HEK293 (cell line): ENCODE data around the gene IL1RAPL1.

Experiments
- CTCF ChIA-PET: fragments of 350-600 bp; formaldehyde crosslinking; extraction: SDS; loops from one replicate; lab custom pipeline; 2021; ENCODE audit warnings: antibody characterized with exemption; lab: Yijun Ruan, JAX
- POLR2A ChIA-PET: fragments of 300-600 bp; formaldehyde crosslinking; extraction: SDS; loops from one replicate; lab custom pipeline; 2020; ENCODE audit warnings: antibody characterized with exemption, inconsistent platforms; lab: Yijun Ruan, JAX
- H3K27ac ChIP-seq: fragments of 200-500 bp; sonication (Bioruptor generic); 2 replicates; pipeline ENCODE4 v1.5.1; 2014; ENCODE audit warnings: low read depth, low read length, control low read depth, inconsistent platforms; ENCODE audit errors: extremely low read depth
- H3K36me3 ChIP-seq, 2 experiments: fragments of 200-500 bp in 1 of 2; sonication (Bioruptor generic) in 1 of 2; 1 replicate in 1 of 2; 2 replicates in 1 of 2; pipeline ENCODE4 v1.5.1; 2014 to 2017; ENCODE audit warnings: inconsistent platforms in 2 of 2, low read length in 2 of 2; ENCODE audit not compliant: control insufficient read depth in 2 of 2, insufficient read depth in 1 of 2
- H3K4me1 ChIP-seq: fragments of 200-500 bp; sonication (Bioruptor generic); 2 replicates; pipeline ENCODE4 v1.5.1; 2014; ENCODE audit warnings: mild to moderate bottlenecking, low read length, inconsistent platforms; ENCODE audit not compliant: control insufficient read depth, insufficient read depth
- H3K4me3 ChIP-seq: 2 replicates; pipeline ENCODE4 v1.5.1; 2011; ENCODE audit warnings: low read depth, mild to moderate bottlenecking, control low read depth, low read length, moderate library complexity
- H3K9me3 ChIP-seq: fragments of 200-500 bp; sonication (Bioruptor generic); 2 replicates; pipeline ENCODE4 v1.5.1; 2014; ENCODE audit warnings: low read depth, low read length, inconsistent platforms; ENCODE audit not compliant: control insufficient read depth, insufficient read depth
- BCL11A ChIP-seq: fragments of 450-650 bp; formaldehyde crosslinking; IDR thresholded peaks from 2 replicates; pipeline ENCODE4 v1.5.1; 2016; ENCODE audit warnings: low read depth, missing biosample characterization, missing genetic modification characterization
- GFI1B ChIP-seq: fragments of 450-650 bp; formaldehyde crosslinking; IDR thresholded peaks from 2 replicates; pipeline ENCODE4 v1.5.1; 2016; ENCODE audit warnings: missing biosample characterization, missing genetic modification characterization
- GLIS2 ChIP-seq: fragments of 450-650 bp; formaldehyde crosslinking; IDR thresholded peaks from 2 replicates; pipeline ENCODE4 v1.5.1; 2016; ENCODE audit warnings: missing biosample characterization, missing genetic modification characterization
- KLF8 ChIP-seq: fragments of 450-650 bp; formaldehyde crosslinking; IDR thresholded peaks from 2 replicates; pipeline ENCODE4 v1.5.1; 2016; ENCODE audit warnings: missing biosample characterization, missing genetic modification characterization
- PRDM1 ChIP-seq: fragments of 450-650 bp; formaldehyde crosslinking; IDR thresholded peaks from 2 replicates; pipeline ENCODE4; 2016; ENCODE audit warnings: missing biosample characterization, missing genetic modification characterization
- TRIM28 ChIP-seq: IDR thresholded peaks from 2 replicates; pipeline ENCODE4 v1.6.1; 2011; ENCODE audit warnings: low read length, control low read depth, borderline replicate concordance
- ZEB2 ChIP-seq: fragments of 450-650 bp; formaldehyde crosslinking; IDR thresholded peaks from 2 replicates; pipeline ENCODE4 v1.5.1; 2016; ENCODE audit warnings: missing biosample characterization, missing genetic modification characterization
- ZFP3 ChIP-seq: fragments of 450-650 bp; formaldehyde crosslinking; IDR thresholded peaks from 2 replicates; pipeline ENCODE4 v1.5.1; 2016; ENCODE audit warnings: low read depth, missing biosample characterization, missing genetic modification characterization
- ZNF132 ChIP-seq: fragments of 450-650 bp; formaldehyde crosslinking; IDR thresholded peaks from 2 replicates; pipeline ENCODE4 v1.5.1; 2017; ENCODE audit warnings: missing biosample characterization, missing genetic modification characterization, borderline replicate concordance
- ZNF292 ChIP-seq: fragments of 450-650 bp; formaldehyde crosslinking; IDR thresholded peaks from 2 replicates; pipeline ENCODE4 v1.5.1; 2016; ENCODE audit warnings: low read depth, missing biosample characterization, missing genetic modification characterization, borderline replicate concordance
- ZNF335 ChIP-seq: fragments of 450-650 bp; formaldehyde crosslinking; conservative IDR thresholded peaks from 2 replicates; pipeline ENCODE4 v1.5.1; 2016; ENCODE audit warnings: missing biosample characterization, missing genetic modification characterization
- ZNF341 ChIP-seq: fragments of 450-650 bp; formaldehyde crosslinking; IDR thresholded peaks from 2 replicates; pipeline ENCODE4; 2016; ENCODE audit warnings: low read depth, missing biosample characterization, missing genetic modification characterization
- ZNF416 ChIP-seq: fragments of 450-650 bp; formaldehyde crosslinking; IDR thresholded peaks from 2 replicates; pipeline ENCODE4 v1.5.1; 2016; ENCODE audit warnings: missing biosample characterization, missing genetic modification characterization
- ZNF433 ChIP-seq: fragments of 450-650 bp; formaldehyde crosslinking; IDR thresholded peaks from 2 replicates; pipeline ENCODE4 v1.5.1; 2016; ENCODE audit warnings: missing biosample characterization, missing genetic modification characterization, low read depth
- ZNF473 ChIP-seq: fragments of 450-650 bp; formaldehyde crosslinking; IDR thresholded peaks from 2 replicates; pipeline ENCODE4 v1.5.1; 2017; ENCODE audit warnings: missing biosample characterization, missing genetic modification characterization
- ZNF529 ChIP-seq: fragments of 450-650 bp; formaldehyde crosslinking; IDR thresholded peaks from 2 replicates; pipeline ENCODE4 v1.5.1; 2017; ENCODE audit warnings: missing genetic modification characterization, missing biosample characterization; ENCODE audit not compliant: insufficient replicate concordance
- ZNF585B ChIP-seq: fragments of 450-650 bp; formaldehyde crosslinking; IDR thresholded peaks from 2 replicates; pipeline ENCODE4 v1.5.1; 2016; ENCODE audit warnings: missing biosample characterization, missing genetic modification characterization
- ZNF664 ChIP-seq: fragments of 450-650 bp; formaldehyde crosslinking; IDR thresholded peaks from 2 replicates; pipeline ENCODE4 v1.5.1; 2016; ENCODE audit warnings: missing biosample characterization, missing genetic modification characterization
- ZNF776 ChIP-seq: fragments of 450-650 bp; formaldehyde crosslinking; IDR thresholded peaks from 2 replicates; pipeline ENCODE4 v1.5.0; 2017; ENCODE audit warnings: missing biosample characterization, missing genetic modification characterization, borderline replicate concordance
- ZNF837 ChIP-seq: fragments of 450-650 bp; formaldehyde crosslinking; IDR thresholded peaks from 2 replicates; pipeline ENCODE4 v1.5.1; 2016; ENCODE audit warnings: missing biosample characterization, missing genetic modification characterization
- TF ChIP-seq, protein P1 (sequence below): fragments of 450-650 bp; formaldehyde crosslinking; IDR thresholded peaks from 2 replicates; pipeline ENCODE4 v1.5.1; 2016; ENCODE audit warnings: missing biosample characterization, missing genetic modification characterization
- TF ChIP-seq, protein P2 (sequence below): fragments of 450-650 bp; formaldehyde crosslinking; IDR thresholded peaks from 2 replicates; pipeline ENCODE4 v1.5.0; 2017; ENCODE audit warnings: missing biosample characterization, missing genetic modification characterization, borderline replicate concordance
- TF ChIP-seq, protein P3 (sequence below): fragments of 450-650 bp; formaldehyde crosslinking; IDR thresholded peaks from 2 replicates; pipeline ENCODE4 v1.5.1; 2016; ENCODE audit warnings: missing biosample characterization, missing genetic modification characterization
- TF ChIP-seq, protein P4 (sequence below): fragments of 450-650 bp; formaldehyde crosslinking; IDR thresholded peaks from 2 replicates; pipeline ENCODE4 v1.5.1; 2016; ENCODE audit warnings: missing biosample characterization, missing genetic modification characterization

IL1RAPL1 gene

DNA sequence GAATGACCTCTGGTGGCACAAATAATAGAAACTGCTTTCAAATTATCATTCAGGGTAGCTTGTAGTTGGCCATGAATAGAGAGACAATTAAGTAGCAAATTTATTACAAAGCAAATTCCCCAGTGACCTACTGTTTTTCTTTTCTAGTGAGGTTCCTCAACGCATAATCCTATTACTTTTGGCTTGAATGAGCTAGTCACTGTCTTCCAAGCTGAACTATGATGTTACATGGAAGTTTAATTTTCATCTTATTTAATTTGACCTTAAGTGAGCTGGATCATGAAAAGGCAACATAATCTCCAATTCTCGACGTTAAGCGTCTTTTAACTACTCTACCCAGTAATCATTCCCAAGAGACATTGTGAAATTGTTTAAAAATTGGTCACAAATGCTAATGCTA lies 1280.7 kb downstream of the IL1RAPL1 start:
- no peak for TF ChIP-seq TRIM28
- no peak for TF ChIP-seq ZNF132
- no peak for TF ChIP-seq ZNF292 (tag by site-specific recombination)
- TF ChIP-seq ZNF433: no peak
- TF ChIP-seq ZNF776 (tag by site-specific recombination): no peak
- TF ChIP-seq, protein P1, sequence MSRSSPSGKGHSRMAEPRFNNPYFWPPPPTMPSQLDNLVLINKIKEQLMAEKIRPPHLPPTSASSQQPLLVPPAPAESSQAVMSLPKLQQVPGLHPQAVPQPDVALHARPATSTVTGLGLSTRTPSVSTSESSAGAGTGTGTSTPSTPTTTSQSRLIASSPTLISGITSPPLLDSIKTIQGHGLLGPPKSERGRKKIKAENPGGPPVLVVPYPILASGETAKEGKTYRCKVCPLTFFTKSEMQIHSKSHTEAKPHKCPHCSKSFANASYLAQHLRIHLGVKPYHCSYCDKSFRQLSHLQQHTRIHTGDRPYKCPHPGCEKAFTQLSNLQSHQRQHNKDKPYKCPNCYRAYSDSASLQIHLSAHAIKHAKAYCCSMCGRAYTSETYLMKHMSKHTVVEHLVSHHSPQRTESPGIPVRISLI (tag by site-specific recombination): no peak
- no peak for TF ChIP-seq ZNF837 (tag by site-specific recombination)
- no peak for TF ChIP-seq GFI1B (tag by site-specific recombination)
- no peak overlapping the region for H3K27ac ChIP-seq
- H3K36me3 ChIP-seq: no peaks in the 10 kb centered on the region
- ChIA-PET POLR2A (no interaction called here), CTCF (no interaction called here)
- H3K9me3 ChIP-seq: no peaks in the 10 kb centered on the region
- H3K4me1 ChIP-seq: no peaks in the 10 kb centered on the region
- H3K4me3 ChIP-seq: no peak overlapping the region

DNA sequence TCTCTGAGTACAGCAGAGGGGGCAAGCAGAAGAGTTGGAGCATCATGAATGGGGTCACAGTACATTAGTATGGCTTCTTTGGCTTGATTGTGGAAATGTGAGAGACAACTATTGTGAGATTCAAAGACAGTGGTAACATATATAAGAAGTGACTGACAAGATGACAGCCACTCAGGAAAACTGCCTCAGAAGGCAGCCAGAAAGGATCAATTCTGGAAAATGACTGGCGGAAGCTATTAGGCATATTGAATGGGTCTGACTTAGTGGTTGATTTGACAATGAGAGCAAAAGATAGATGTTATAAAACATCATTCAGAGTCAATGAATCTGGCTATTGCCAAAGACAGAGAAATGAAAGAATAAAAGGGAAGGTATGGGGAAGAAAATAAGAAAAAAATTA lies 1282.6 kb downstream of the IL1RAPL1 start:
- ChIA-PET CTCF (no interaction called here), POLR2A (no interaction called here)
- no peak overlapping the region for H3K4me3 ChIP-seq
- H3K9me3 ChIP-seq: no peaks in the 10 kb centered on the region
- H3K4me1 ChIP-seq: no peaks in the 10 kb centered on the region
- TF ChIP-seq KLF8 (tag by site-specific recombination) (no peak), ZFP3 (tag by site-specific recombination) (no peak), GLIS2 (no peak), ZNF585B (tag by site-specific recombination) (no peak), PRDM1 (tag by site-specific recombination) (no peak), ZEB2 (tag by site-specific recombination) (no peak), ZNF416 (tag by site-specific recombination) (no peak), ZNF473 (tag by site-specific recombination) (no peak), ZNF664 (tag by site-specific recombination) (no peak), BCL11A (tag by site-specific recombination) (no peak), ZNF529 (no peak), ZNF341 (tag by site-specific recombination) (no peak), ZNF335 (tag by site-specific recombination) (no peak)
- TF ChIP-seq, protein P2, sequence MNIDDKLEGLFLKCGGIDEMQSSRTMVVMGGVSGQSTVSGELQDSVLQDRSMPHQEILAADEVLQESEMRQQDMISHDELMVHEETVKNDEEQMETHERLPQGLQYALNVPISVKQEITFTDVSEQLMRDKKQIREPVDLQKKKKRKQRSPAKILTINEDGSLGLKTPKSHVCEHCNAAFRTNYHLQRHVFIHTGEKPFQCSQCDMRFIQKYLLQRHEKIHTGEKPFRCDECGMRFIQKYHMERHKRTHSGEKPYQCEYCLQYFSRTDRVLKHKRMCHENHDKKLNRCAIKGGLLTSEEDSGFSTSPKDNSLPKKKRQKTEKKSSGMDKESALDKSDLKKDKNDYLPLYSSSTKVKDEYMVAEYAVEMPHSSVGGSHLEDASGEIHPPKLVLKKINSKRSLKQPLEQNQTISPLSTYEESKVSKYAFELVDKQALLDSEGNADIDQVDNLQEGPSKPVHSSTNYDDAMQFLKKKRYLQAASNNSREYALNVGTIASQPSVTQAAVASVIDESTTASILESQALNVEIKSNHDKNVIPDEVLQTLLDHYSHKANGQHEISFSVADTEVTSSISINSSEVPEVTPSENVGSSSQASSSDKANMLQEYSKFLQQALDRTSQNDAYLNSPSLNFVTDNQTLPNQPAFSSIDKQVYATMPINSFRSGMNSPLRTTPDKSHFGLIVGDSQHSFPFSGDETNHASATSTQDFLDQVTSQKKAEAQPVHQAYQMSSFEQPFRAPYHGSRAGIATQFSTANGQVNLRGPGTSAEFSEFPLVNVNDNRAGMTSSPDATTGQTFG (tag by site-specific recombination): no peak
- TF ChIP-seq, protein P3, sequence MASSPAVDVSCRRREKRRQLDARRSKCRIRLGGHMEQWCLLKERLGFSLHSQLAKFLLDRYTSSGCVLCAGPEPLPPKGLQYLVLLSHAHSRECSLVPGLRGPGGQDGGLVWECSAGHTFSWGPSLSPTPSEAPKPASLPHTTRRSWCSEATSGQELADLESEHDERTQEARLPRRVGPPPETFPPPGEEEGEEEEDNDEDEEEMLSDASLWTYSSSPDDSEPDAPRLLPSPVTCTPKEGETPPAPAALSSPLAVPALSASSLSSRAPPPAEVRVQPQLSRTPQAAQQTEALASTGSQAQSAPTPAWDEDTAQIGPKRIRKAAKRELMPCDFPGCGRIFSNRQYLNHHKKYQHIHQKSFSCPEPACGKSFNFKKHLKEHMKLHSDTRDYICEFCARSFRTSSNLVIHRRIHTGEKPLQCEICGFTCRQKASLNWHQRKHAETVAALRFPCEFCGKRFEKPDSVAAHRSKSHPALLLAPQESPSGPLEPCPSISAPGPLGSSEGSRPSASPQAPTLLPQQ (tag by site-specific recombination): no peak
- TF ChIP-seq, protein P4, sequence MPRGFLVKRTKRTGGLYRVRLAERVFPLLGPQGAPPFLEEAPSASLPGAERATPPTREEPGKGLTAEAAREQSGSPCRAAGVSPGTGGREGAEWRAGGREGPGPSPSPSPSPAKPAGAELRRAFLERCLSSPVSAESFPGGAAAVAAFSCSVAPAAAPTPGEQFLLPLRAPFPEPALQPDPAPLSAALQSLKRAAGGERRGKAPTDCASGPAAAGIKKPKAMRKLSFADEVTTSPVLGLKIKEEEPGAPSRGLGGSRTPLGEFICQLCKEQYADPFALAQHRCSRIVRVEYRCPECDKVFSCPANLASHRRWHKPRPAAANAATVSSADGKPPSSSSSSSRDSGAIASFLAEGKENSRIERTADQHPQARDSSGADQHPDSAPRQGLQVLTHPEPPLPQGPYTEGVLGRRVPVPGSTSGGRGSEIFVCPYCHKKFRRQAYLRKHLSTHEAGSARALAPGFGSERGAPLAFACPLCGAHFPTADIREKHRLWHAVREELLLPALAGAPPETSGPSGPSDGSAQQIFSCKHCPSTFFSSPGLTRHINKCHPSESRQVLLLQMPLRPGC (tag by site-specific recombination): no peak
- TF ChIP-seq, protein P1 (tag by site-specific recombination): no peak
- H3K36me3 ChIP-seq: no peaks in the 10 kb centered on the region
- H3K27ac ChIP-seq: no peak overlapping the region
